ENCODE data around the gene EPHB1.

The EPHB1 gene

DNA sequence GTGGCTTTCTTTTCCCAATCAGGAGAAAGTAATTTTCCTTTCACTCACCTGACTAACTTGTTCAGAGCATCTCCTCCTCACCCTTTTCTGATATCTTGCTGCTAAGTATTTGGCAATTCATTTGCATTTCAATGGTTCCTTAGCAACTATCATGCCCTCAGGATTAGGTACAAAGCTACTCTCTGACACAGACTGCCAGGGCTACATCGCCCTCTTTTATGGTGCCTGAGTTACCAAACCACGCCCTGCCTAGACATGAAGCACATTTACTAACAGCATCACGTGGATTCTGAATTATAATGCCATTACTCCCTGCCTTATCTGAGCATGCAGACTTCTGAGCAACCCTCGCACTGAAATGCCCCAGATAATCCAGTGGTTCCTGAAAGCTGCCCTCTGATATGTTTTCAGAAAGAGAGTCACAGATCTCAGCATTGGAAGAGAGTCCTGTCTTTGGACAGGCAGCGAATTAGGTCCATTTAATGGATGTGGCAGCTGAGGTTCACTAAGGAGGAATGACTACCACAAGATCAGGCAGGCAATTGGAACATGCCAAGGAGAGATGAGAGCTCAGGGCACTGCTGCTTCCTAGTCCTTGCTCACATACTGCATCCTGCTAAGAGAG lies 14.5 kb downstream of the EPHB1 start:
- DNase-seq, result no peak

DNA sequence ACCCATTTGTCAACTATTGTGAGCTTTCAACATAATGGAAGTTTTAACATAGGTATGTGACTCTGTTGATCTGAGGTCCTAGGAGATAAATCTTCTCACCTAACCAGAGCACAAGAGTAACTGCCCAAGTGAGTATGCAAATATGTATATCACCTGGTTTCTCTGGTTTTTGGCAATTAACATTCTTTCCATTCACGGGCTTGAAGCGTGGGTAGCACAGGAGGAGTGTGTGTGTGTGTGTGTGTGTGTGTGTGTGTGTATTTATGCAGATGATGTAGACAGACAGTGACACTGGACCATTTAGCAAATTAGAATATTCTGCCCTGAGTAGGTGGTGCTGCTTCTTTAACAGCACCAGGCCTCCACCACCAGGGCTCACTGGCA lies 15.0 kb downstream of the EPHB1 start:
- DNase-seq, result no peak

DNA sequence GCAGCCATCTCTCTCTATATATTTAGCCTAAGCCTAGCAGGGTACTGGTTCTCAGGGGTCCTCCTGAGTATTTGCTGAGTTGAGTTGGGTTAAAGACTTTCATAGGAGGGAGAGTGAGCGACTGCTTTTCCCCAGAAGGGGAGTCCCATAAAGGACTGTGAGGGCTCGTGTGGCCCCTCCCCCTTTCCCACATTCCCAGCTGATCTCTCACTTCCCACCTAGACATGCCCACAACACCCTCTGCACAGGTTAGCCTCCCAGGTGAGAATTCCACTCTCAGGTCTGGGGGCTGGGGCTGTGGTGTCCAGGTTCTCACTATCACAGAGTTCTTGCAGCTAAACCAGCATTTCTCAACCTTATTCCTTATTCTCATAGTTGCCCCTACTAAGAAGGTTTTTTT lies 15.8 kb downstream of the EPHB1 start:
- no peak for DNase-seq

DNA sequence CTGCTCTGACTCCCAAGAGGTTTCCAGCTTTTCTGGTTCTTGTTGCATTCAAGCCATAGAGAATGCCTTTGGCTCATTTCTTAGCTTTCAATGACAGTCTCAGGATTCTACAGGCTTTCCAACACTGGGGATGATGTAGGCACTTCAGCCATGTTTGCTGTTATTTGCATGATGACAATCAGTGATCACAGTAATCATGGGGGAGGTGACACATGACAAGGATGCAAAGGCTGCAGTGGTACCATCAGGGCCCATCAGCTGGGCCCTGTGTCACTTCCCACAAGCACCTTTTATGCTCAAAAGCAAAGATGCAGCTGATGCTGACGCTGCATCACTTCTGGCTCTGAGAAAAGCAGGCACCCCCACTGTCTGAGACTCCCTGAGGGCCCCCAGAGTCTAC lies 18.6 kb downstream of the EPHB1 start:
- DNase-seq, result no peak

DNA sequence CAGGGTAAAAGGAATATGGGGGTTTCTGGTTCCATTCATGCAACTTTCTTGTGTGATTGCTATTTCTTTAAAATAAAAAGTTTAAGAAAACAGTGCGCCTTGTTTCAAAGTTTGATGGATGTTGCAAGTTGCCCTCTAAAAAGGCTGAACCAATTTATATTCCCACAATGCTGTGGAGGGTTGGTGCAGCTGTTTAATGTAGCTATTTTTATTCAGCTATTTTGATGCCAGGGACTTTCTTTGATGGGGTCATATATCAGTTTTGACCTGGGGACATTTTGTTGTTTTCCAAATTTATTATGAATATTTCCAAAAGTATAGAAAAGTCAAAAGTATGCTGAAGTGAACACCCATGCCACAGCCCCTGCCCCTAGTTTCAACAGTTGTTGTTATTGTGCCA lies 20.5 kb downstream of the EPHB1 start:
- no peak for DNase-seq

DNA sequence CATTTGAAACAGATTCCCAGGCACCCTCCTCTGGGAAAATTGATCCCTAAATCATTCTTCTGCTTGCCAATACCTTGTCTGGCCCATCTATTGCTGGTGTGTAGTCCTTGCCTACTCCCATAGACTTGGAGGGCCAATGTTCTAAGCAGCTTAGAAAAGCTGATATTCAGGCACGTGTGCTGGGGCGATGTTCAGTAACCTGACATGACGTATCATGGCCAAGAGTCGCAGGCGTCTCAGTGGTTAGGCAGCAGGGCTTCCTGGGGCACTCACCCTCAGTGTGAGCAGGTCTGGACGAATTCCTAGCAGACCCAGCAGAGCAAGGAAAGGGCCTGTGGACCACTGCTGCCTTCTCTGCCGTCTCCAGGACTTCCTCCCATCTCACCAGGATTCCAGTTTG lies 21.6 kb downstream of the EPHB1 start:
- DNase-seq, result no peak

DNA sequence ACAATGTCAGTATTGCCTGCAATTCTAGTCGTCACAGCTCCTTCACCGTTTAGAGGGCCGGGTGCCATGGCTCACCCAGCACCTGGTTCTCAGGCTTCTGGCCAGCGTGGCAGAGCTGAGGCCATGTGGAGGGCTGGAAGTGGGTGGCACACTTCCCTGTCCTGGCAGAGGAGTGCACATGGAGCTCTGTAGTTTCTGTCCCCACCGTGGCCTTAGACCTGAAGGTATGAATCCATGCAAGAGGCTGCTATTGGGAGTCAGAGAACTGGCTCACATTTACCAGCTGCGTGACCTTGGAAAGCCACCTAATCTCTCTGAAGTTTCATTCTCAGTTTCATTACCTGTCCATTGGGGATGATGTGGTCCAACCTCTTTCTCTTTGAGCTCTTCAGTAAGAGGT lies 22.2 kb downstream of the EPHB1 start:
- DNase-seq, result no peak

DNA sequence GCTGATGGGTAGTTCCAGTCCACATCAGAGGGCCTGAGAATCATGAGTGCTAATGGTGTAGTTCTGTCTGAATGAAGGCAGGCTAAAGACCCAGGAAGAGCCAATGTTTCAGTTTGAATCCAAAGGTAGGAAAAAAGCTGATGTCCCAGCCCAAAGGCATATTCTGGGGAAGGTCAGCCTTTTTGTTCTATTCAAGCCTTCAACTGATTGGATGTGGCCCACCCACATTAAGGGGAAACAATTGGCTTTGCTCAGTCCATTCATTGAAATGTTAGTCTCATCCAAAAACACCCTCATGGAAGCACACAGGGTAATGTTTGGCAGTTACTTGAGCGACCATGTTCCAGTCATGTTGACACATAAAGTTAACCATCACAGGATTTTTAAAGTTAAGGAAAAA lies 25.9 kb downstream of the EPHB1 start:
- DNase-seq, result no peak

DNA sequence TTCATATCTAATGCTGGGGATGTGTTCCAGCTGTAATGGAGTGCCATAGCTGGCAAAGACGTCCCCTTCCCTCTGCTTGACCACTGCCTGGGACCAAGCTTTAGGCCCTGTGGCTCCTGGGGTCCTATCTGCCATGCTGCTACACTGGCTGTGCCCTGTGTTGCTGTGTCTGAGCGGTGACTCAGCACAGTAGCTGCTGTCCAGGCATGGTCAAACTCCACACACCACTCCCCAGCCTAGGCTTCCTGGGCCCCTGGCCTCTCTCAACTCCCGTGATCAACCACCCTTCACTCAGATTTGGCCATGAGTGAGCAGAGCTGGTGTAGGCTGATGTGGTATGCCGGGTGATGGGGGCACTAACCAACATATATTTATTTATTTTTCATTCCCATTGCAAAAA lies 27.0 kb downstream of the EPHB1 start:
- no peak for DNase-seq

DNA sequence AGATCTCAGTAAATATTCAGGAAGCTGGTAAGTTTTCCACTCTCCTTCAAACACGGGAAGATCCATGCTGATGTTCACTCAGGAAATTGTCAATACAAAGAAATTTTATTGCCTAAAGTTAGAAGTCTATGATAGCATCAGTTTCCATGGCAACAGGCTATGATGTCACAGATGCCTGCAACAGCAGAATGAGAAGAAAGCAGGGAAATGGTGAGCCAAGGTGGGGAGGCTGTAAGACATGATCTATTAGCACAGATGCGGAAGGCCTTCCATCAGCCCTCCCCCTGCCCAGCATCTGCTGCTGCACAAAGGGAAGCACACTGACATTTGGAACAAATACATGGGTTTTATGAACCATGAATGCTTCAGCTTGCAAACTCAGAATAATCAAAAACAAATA lies 28.6 kb downstream of the EPHB1 start:
- DNase-seq, result no peak

DNA sequence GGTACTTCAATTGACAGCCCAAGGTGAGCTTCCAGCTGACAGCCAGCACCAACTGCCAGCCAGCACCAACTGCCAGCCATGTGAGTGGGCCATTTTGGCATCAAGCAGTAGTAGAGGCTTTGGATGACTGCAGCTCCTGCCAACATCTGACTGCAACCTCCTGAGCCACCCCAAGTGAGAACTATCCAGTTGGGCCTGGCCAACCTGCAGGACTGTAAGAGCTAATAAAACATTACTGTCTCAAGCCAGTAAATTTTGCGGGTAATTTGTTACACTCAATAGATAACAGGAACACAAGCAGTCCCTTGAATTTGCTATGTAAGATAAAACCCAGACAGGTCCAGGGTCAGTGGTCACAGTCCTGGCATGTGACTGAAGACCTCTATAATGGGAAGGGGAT lies 29.7 kb downstream of the EPHB1 start:
- DNase-seq, result no peak

DNA sequence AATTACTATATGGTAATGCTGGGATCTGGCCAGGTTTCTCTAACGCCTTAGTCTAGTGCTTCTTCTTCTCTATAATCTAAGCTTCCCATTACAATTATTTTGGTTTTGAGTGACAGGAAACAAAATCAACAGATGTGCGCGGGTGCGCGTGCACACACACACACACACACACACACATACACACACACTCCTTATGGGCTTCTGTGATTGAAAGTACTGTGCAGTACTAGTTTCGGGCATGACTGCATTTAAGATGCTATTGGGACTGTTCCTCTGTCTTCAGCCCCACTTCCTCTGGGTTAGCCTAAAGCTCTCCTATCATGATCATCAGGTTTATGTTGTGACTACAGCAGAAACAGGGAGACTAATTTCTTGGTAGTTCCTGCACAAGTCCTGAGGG lies 32.2 kb downstream of the EPHB1 start:
- no peak for DNase-seq

DNA sequence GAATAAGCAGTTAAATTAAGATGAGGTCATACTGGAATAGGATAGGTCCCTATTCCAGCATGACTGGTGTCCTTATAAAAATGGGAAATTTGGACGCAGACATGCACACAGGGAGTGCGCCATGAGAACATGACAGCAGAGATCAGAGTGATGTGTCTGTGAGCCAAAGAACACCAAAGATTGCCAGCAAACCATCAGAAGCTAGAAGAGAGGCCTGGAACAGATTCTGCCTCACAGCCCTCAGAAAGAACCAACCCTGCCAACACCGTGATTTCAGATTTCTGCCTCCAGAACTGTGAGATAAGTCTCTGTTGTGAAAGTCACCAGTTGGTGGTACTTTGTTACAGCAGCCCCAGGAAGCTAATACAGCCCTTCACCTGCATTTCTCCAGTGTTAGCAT lies 34.7 kb downstream of the EPHB1 start:
- no peak for DNase-seq

DNA sequence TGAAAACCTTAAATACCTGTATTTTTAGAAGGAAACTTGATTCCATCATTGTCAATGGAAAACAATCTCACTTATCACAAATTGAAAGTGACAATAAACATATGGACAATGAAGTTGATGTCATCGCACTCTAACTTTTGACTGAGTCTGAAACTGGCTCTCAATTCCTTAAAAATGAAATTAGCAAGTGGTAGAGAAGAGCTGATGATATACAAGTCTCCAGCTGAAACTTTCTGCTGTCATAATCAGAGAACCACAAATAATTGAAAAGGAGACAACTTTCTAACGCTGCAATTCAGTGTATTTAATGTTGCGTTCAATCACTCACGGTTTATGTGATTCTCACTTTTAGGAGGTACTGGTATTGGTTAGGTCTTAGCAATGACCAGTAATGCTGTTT lies 37.5 kb downstream of the EPHB1 start:
- no peak for DNase-seq

DNA sequence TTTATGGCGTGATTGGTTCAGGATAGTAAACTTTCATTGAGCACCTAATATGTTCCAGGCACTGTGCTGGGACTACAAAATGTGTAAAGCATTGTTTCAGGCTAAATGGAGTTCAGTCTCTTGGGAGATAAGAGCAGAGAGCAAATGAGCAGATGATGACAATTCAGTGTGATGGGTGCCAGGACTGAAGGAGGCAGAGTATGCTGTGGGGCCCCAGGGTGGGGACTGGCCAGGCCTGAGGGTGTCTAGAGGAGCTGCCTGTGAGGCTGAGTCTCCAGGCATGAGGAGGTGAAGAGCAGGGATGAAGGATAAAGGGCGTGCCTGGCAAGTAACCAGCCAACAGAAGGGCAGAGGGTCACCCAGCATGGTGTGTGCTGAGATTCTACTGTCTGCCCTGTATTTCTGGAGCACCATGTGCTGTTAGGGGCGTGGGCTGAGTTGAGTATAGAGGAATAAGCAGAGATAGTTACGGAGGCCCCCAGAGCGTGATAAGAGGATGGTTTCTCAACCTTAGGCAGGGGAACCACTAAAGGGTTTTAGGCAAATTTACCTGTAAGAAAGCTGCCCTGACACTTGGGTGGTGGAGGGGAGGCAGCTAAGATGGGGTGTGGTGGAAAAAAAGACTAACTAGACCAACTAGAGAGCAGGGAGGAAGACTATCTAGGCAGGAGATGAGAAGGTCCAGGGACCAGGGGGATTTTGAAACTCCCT lies 38.5 kb downstream of the EPHB1 start:
- no peak for DNase-seq

DNA sequence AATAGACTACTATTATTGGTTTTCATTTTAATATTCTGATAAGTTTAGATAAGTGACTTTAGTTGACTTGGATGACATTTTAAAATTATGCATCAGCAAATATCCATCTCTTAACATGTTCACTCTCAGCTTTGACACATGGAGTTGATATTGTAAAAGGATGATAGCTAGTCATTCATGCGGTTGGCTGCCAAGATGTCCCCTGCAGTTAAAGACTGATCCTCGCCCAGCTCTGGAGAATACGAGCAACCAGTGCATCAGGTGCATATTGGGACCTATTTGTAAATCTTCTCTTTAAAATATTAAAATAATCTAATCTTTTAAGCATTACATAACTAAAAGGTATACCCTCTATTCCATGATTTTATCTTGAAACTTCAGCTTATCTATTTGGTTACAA lies 41.9 kb downstream of the EPHB1 start:
- DNase-seq, result no peak

DNA sequence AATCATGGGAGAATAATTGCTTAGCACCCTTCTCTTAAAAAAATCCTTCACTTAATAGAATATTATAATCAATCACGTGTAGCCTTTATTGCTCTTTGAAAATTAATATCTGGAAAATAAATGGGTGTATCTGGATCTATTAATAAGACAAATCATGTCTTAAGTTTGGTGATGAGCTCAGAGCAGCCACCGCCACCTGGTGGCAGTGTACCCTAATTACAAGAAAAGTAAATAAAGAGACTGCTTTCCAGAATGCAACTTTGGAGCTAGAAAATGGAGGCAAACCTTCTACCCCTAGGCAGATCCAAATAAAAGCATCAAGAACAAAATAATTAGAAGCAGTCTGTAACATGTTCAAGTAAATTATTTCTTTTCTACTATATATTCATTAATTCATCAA lies 43.5 kb downstream of the EPHB1 start:
- no peak for DNase-seq

DNA sequence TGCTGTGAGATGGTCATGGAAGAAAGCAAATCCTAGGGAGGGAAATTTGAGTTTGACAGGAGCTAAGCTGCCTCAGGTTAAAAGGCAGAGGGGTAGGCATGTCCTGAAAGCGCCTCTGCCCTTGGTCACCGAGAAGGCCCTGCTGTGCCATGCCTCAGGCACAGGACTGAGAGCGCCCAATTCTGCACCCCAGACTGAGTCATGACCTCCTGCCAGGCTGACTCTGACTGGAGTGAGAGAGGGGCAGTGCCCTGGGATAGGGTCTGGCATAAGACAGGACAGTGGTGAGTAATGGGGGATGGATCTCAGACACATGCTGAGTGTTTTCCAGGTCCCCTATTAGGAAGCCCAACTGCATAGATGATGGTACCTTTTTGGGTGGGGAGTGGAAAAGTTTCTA lies 44.4 kb downstream of the EPHB1 start:
- no peak for DNase-seq

DNA sequence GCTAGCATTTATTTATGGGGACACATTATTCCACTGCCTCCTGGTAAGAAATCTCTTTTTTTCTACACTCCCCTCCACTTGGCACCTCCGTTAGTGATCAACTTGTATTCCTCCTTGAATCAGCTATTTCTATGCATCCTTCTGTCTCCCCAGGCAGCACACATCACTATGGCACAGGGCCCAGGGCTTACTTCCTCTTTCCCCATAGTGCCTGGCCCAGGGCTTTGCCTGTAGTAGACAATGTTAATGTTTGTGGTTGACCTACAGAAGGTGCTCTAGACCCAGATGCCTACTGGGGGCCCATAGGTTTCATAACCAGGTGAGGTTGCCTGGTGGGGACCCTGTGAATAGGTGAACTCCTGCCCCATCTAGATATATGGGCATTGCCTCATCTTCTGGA lies 44.9 kb downstream of the EPHB1 start:
- no peak for DNase-seq

DNA sequence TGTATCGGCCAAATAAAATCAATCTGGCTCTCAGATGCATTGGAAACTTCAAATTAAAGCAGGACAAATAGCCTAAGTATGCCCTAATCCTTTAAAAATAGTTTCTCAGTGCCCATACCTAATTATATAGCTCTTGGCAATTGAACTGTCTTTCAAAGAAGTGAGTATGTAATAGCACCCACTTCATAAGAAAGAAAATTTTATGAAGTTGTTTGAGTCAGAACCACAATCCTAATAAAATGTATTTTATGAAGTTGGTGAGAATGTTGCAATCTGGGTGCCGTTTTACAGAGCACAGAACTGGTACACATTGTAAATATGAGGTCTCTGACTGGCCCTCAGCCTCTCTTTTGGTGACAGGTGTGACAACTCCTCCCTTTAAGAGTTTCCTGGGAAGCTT lies 45.4 kb downstream of the EPHB1 start:
- DNase-seq, result no peak

DNA sequence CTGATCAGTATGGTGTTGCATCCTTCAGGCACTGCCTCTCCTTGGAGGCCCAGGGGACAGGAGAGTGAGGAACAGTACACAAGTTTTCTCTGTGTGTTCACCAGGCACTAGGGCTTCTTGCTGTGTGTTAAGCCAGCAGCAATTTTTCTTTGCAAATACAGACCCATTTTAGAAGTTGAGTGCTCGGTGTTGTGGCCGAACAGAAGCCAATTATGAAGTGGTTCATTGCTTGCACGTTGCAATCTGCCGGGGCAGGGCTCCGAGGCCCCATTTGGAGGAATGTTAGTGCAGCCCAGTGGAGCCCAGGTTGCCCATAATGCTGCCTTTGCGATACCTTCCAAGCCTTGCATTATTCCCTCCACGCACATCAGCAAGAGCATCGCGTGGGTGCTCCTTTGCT lies 51.0 kb downstream of the EPHB1 start:
- DNase-seq, result no peak

DNA sequence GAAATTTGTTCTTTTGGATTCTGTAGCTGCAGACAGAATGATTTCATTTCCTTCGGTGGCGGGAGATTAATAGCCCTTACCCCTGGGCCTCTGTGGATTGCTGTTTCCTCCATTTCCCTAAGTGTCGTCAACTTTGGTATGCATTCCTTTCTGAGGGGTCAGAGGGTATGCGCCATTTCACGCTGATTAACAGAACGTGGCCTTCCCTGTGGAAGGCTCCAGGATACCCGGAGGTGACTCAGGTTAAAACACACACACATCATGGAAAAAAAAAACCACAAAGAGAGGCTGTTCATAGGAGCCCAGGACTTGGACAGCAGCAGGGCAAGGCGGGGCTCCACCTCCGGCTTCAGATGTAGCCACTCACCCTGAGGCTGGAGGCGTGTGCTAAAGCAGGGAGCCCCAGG lies 51.9 kb downstream of the EPHB1 start:
- no peak for DNase-seq

DNA sequence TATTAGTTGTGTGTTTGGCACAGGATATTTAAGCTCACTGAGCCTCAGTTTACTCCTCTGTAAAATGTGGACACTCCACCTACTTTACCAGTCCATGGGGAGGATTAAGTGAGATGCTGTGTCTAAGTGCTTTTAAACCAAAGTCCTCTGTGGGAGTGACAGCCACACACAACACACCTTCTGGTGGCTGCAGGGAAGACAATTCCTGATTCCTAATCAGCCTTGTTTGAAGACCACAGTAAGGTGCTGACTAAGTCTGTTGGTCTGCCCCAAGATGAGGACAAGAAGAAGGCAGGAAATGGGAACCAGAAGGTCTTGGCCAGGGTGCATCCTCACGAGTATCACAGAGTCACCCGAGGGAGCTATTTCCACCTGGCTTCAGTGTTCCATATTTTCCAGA lies 52.3 kb downstream of the EPHB1 start:
- no peak for DNase-seq

DNA sequence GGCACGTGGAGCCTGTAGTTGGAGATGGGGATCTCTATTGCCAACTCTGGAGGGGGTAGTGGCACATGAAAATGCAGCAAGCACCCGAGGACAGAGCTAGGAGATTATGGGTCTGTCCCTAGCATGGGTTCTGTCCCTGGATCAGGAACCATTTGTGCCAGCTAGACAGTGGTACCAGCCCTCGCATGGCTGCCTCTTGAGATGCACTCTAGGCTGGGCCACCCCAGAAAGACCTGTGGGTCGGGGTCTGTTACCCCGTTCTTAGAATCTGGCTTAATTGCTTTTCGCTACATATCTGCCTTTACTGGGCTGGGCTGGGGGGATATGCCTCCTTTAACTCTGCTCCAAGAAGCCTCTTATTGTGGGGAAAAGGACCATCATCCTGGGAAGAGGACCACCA lies 54.5 kb downstream of the EPHB1 start:
- no peak for DNase-seq

DNA sequence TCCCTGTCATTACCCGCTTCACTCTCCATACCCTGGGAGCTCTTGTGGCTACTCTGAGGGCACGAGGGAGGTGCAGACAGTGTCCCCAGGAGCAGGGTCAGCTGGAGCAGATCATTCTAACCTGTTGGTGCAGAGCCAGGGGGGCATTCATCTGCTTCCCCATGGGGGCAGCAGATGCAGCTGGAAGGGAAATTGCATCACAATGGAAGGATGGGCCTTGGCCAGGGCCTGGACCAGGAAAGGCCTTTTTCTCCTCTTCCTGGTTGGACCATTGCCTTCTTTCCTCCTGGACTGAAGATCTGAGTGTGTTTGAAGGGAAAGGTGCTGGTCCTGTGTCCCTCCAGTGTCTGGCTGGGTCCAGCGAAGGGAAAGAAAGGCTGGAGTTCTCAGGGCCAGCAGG lies 55.7 kb downstream of the EPHB1 start:
- DNase-seq, result no peak
